ENCODE results near the gene GPR137. TPM values are rescaled to one million over a fixed set of nuclear protein-coding genes. Genes with fewer than 3 reads are reported as not detected.

The GPR137 gene
- total and polyA plus RNA-seq, 9 of the 15 experiments (the other 6 are each of a cell fraction or from before 2014, with no cell fraction given), result 0.32 to 26.7 (median 10.7) TPM

GRCh38 chr11:64251016-64251752 lies 34.5 kb upstream of the GPR137 start, which contains the start of gene PLCB3:
TSS of gene PLCB3 (plus strand) at chr11:64251530. CDS start at chr11:64251650, 120 bp downstream.
- CTCF ChIA-PET (ENCODE audit: low intra/inter-chr PET ratio), result interaction anchor here (0.6 to 0.7 kb wide), 2 partner anchors 49 to 1345 kb away, joined by 3 read pairs; partner anchors contain the start of gene CATSPERZ
- peaks cover 7% of the 10 kb centered on the region for H4K20me1 ChIP-seq (replicated peaks; ENCODE audit: control insufficient read depth, insufficient read depth, low read length)
- TF ChIP-seq HMGXB4 (CRISPR knock-in tag; IDR thresholded peaks at IDR 0.05) (peak; percentile 85; the same call in 1 of the 2 replicates), RFX7 (CRISPR knock-in tag; IDR thresholded peaks at IDR 0.05) (no peak), POLR3G (IDR thresholded peaks at IDR 0.05; ENCODE audit: extremely low read depth, insufficient read length, insufficient replicate concordance) (no peak), EHMT2 (IDR thresholded peaks at IDR 0.05) (no peak), TGIF2 (CRISPR knock-in tag; IDR thresholded peaks at IDR 0.05) (no peak), L3MBTL2 (IDR thresholded peaks at IDR 0.05) (no peak), JUN (IDR thresholded peaks at IDR 0.05; ENCODE audit: borderline replicate concordance, low read depth, low read length) (no peak), JUN (CRISPR knock-in tag; IDR thresholded peaks at IDR 0.05; ENCODE audit: borderline replicate concordance) (no peak), NELFE (IDR thresholded peaks at IDR 0.05; ENCODE audit: insufficient read depth, insufficient read length) (no peak), ZNF785 (CRISPR knock-in tag; IDR thresholded peaks at IDR 0.05) (no peak), SNAPC5 (CRISPR knock-in tag; IDR thresholded peaks at IDR 0.05) (no peak), NFYB (IDR thresholded peaks at IDR 0.05; ENCODE audit: extremely low read depth, insufficient read length) (no peak), CREB5 (CRISPR knock-in tag; IDR thresholded peaks at IDR 0.05) (no peak), PHB (CRISPR knock-in tag; IDR thresholded peaks at IDR 0.05) (no peak), ESRRB (CRISPR knock-in tag; IDR thresholded peaks at IDR 0.05; ENCODE audit: borderline replicate concordance) (no peak), EWSR1 (IDR thresholded peaks at IDR 0.05; ENCODE audit: borderline replicate concordance, low read depth, partially characterized antibody) (no peak), CBFB (CRISPR knock-in tag; IDR thresholded peaks at IDR 0.05) (no peak), TAF15 (IDR thresholded peaks at IDR 0.05; ENCODE audit: low read depth, low read length) (no peak)

More at GRCh38 chr11:64251016-64251752, 34.5 kb upstream of the GPR137 start, which contains the start of gene PLCB3:
- Histone ChIP-seq H3K9me3 (replicated peaks; ENCODE audit: control insufficient read depth, insufficient read depth, low read depth, low read length) (no peaks in the 10 kb centered on the region), H3K27ac (ENCODE audit: extremely low read depth, low read depth, low read length) (peak within 1 kb of the TSS; percentile 80), H3K9ac (ENCODE audit: insufficient read depth in 1 of 2, low read depth in 2 of 2, low read length in 2 of 2) (peak within 1 kb of the TSS; percentile 84 to 95), H2AFZ (ENCODE audit: low read depth, low read length) (peak within 1 kb of the TSS; percentile 94), H3K79me2 (ENCODE audit: control insufficient read depth, insufficient read depth, low read length) (peaks cover 29% of the 10 kb centered on the region), H3K9me1 (ENCODE audit: control insufficient read depth, insufficient read depth, low read length) (no peaks in the 10 kb centered on the region), H3K4me3 (peak within 1 kb of the TSS; percentile 87), H3K27me3 (ENCODE audit: control insufficient read depth in 2 of 2, insufficient read depth in 2 of 2, low read length in 2 of 2) (no peaks in the 10 kb centered on the region), H3K4me1 (replicated peaks in 1 of 2; ENCODE audit: control insufficient read depth in 2 of 2, insufficient read depth in 2 of 2, low read length in 2 of 2) (peaks cover 30 to 87% of the 10 kb centered on the region in 2 experiments), H3K36me3 (ENCODE audit: control insufficient read depth, insufficient read depth, low read length) (peaks cover 32% of the 10 kb centered on the region; the same call in 2 of the 3 replicates), H3K4me2 (ENCODE audit: insufficient read depth, low read length) (peak within 1 kb of the TSS; percentile 88)
- in situ Hi-C loops (cut with MboI), result no loop called here
- intact Hi-C loops (cut with micrococcal nuclease), result no loop called here
- POLR2A ChIA-PET, result interaction anchor here (1.0 to 7.8 kb wide), 6 partner anchors 8 to 45 kb away, joined by 3 to 58 read pairs (median 7); partner anchors contain the start of gene FERMT3
- DNase-seq (ENCODE audit: extremely low read depth in 1 of 4, low spot score in 3 of 4) (peak; percentile 60 to 92 (median 84)), FAIRE-seq (no peak), ATAC-seq (peak; percentile 60)
- WGBS (ENCODE audit: insufficient coverage, low coverage, missing lambda C conversion rate), result 0% methylated on average over 25 of the region's 75 CpGs
- TSS peak; percentile 49 for BruUV-seq (replicated peaks)
